NCI-H510A (cell line): ENCODE measurements around the gene SCD5.

Experiments
- DNase-seq: peaks from one replicate; lab custom pipeline; 2025; lab: John Stamatoyannopoulos, UW

SCD5 gene

GRCh38 chr4:82630079-82630478 lies 168.5 kb downstream of the SCD5 start:
- DNase-seq = no peak

GRCh38 chr4:82629238-82630000 lies 169.2 kb downstream of the SCD5 start:
- DNase-seq = no peak

- DNase-seq = no peak
Observed at GRCh38 chr4:82626251-82626868, 172.2 kb downstream of the SCD5 start.

GRCh38 chr4:82624819-82625218 lies 173.8 kb downstream of the SCD5 start:
- DNase-seq = no peak

- no peak for DNase-seq
Observed at GRCh38 chr4:82623121-82623683, 175.4 kb downstream of the SCD5 start.

- DNase-seq = no peak
Observed at GRCh38 chr4:82621251-82621650, 177.3 kb downstream of the SCD5 start.

GRCh38 chr4:82620126-82620735 lies 178.4 kb downstream of the SCD5 start:
- DNase-seq = no peak

DNA sequence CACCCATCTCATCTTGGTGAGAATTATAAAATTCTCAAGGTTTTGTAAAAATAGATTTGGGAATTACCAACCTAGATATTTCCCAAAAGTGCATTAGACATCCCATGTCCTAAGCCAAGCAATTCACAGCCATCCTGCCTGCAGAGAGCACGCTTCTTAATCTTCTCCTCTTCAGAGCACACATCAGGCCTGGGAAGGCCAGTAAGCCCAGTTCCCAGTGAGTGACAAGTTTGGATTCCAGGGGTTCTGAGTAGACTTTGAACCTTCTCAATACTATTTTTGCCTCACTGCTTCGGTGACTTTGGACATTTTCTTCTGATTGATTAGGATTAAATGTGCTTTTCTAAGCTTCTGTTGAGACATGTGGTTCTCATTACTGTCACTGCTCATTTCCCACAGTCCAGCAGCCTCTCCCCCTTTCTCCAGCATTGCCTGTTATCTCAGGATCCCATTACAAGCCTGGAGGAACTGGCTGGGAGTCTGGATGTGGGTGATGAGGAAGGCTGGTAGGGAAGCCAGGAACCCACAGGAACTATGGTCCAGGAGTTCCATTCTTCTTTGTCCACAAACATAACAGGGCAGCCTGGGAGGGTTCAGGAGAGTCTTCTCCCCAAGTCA lies 180.4 kb downstream of the SCD5 start:
- DNase-seq = no peak

GRCh38 chr4:82614838-82615449 lies 183.7 kb downstream of the SCD5 start:
- no peak for DNase-seq

DNA sequence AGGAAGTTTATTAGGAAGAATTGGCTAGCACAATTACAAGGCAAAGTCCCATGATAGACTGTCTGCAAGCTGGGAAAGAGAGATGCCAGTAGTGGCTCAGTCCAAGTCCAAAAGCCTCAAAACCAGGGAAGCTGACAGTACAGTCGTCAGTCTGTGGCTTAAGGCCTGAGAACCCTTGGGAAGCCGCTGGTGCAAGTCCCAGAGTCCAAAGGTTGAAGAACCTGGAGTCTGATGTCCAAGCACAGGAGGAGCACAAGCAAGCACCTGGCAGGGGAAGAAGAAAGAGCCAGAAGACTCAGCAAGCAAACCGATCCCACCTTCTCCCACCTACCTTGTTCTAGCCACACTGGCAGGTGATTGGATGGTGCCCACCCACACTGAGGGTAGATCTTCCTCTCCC lies 185.5 kb downstream of the SCD5 start:
- no peak for DNase-seq

GRCh38 chr4:82611982-82612381 lies 186.6 kb downstream of the SCD5 start:
- DNase-seq = no peak

GRCh38 chr4:82611527-82611926 lies 187.1 kb downstream of the SCD5 start:
- DNase-seq = no peak

DNA sequence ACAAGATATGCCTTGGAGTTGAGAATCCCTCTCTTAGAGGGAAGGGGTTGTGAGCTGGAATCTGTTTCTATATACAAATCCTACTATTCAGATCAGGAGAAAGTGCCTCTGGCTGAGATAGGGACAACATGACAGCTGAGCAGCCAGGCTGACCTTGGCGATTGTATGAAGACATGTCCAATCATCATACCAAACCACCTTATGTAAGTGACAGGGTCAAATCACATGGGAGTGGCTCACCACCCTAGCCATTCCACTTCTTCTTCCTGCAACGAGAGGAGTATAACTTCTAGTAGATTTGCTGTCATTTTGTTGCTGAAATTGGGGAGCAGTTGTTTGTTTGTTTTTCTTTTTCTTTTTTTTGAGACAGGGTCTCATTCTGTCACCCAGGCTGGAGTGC lies 188.6 kb downstream of the SCD5 start:
- DNase-seq = no peak

GRCh38 chr4:82606622-82607021 lies 192.0 kb downstream of the SCD5 start:
- DNase-seq = no peak

DNA sequence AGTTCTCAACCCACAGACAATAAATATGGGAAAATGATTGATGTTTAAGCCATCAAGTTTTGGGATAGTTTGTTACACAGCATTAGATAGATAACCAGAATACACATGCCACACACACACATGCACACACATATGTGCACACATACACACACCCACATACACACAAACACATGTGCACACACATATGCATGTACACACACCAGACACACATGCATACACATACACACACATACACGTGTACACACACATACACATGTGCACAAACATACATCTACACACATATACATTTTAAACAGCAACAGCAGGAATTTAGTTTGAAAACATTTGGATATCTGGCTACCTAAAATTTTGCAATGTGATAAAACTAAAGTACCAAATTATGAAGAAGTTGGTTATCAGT lies 194.1 kb downstream of the SCD5 start:
- DNase-seq = no peak

GRCh38 chr4:82601242-82602015 lies 197.2 kb downstream of the SCD5 start:
- DNase-seq = no peak

- DNase-seq = peak; percentile 47
Observed at GRCh38 chr4:82599336-82599735, 199.3 kb downstream of the SCD5 start.

GRCh38 chr4:82594456-82594855 lies 204.1 kb downstream of the SCD5 start:
- no peak for DNase-seq

DNA sequence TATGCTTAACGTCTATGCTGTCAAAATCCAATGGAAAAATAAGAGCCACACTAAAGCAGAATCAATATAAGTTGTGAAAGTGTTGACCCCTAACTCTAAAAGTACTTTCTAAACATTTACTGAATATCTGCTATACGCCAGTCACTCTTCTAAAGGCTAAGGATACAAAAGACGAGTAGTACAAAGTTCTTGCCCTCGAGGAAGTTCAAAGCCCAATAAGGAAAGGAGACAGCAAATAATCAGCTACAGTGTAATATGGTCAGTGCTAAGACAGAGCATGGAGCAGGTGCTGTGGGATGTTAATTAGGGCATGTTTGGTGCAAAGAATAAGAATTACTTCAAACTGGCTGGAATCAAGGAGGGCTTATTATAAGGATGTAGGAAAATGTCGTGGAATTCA lies 205.2 kb downstream of the SCD5 start:
- DNase-seq = no peak

DNA sequence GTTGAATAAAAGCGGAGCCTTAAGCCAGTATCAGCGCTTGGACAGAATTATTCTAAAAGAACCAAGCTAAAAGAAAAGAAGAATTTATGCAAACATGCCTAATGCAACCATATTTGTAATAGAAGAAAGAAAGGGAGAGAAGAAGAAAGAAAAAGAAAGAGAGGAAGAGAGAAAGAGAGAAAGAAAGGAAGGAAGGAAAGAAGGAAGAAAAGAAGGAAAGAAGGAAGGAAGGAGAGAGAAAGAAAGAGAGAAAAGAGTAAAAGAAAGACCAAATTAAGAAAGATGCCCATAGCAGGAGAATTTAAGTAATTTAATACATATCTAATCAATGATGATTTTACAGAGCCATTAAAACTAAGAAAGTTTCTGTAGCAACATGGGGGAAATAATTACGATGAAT lies 206.0 kb downstream of the SCD5 start:
- DNase-seq = no peak

DNA sequence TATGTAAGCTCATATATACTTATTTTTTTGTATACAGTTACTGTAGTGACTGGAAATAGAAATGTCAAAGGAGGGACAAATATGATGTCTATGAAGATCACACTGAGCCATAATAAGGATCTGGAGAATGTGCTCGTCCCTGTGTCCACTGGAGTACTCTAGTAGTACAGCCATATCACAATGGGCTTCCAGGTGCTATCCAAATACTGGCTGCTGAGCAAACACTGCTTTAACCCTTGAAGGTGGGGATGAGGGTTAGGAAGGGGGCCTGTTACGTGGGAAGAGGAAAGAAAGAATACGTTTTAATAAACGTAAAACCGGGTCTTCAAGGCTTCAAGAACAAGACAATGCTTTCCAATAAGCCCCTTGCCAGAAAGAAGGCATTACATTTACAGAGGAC lies 207.0 kb downstream of the SCD5 start:
- DNase-seq = peak; percentile 33
